HCT116 (cell line): ENCODE data around the gene THSD4. TPM values are rescaled to one million over a fixed set of nuclear protein-coding genes. Genes with fewer than 3 reads are reported as not detected.

ENCODE experiments used
- ATAC-seq: fragments of 200-7000 bp; cut with Tn5 transposase; 2 replicates; pipeline ENCODE4 v1.9.1; 2020; ENCODE audit warnings: mild to moderate bottlenecking, moderate library complexity
- BruUV-seq: library from RNA; stranded (reverse); fragments of 400-500 nt; replicated peaks from 2 replicates; lab custom pipeline; 2021; lab: Mats Ljungman, UMichigan
- CTCF ChIA-PET: fragments of 300-600 bp; sonication (Branson Sonifier 250); formaldehyde crosslinking; loops from one replicate; lab custom pipeline; 2021; ENCODE audit warnings: antibody characterized with exemption; lab: Charles Lee
- POLR2A ChIA-PET: fragments of 300-600, 350-600 bp; sonication (Branson Sonifier 250); formaldehyde crosslinking; loops from one replicate; lab custom pipeline; 2021; ENCODE audit warnings: antibody characterized with exemption; lab: Charles Lee
- RAD21 ChIA-PET, 2 experiments: fragments of 300-600 bp; sonication (Branson Sonifier 250); formaldehyde crosslinking; loops; one replicate each; lab custom pipeline; 2023; ENCODE audit warnings: low total read pairs in 2 of 2; ENCODE audit not compliant: uncharacterized antibody in 2 of 2, unreplicated experiment in 2 of 2, low non-redundant PET in 1 of 2; lab: Charles Lee
- DNase-seq: peaks from one replicate; pipeline ENCODE4 v3.0.0-alpha.2; 2010; ENCODE audit warnings: low read depth, low spot score
- H2AFZ ChIP-seq: fragments of 200-600 bp; shearing (Covaris generic), sonication (generic); 2 replicates; pipeline ENCODE4 v1.6.1; 2017; ENCODE audit warnings: low read depth, mixed run types, mixed read lengths, antibody characterized with exemption, low read length; ENCODE audit not compliant: poor library complexity, severe bottlenecking
- H3K27ac ChIP-seq: 2 replicates; pipeline ENCODE4 v1.5.1; 2012; ENCODE audit warnings: low read depth, low read length
- H3K27me3 ChIP-seq: fragments of 200-600 bp; sonication (generic); 2 replicates; pipeline ENCODE4 v1.6.1; 2016; ENCODE audit warnings: mixed run types, low read length, mixed read lengths; ENCODE audit not compliant: insufficient read depth
- H3K36me3 ChIP-seq, 2 experiments: fragments of 200-500 bp in 1 of 2; fragments of 200-600 bp in 1 of 2; sonication (Bioruptor generic) in 1 of 2; sonication (generic) in 1 of 2; 2 replicates each; pipeline versions ENCODE4 v1.5.1 to v1.6.1; 2014 to 2016; ENCODE audit warnings: low read length in 2 of 2, inconsistent platforms in 1 of 2, mixed read lengths in 1 of 2, mixed run types in 1 of 2; ENCODE audit not compliant: insufficient read depth in 2 of 2, control insufficient read depth in 1 of 2
- H3K4me1 ChIP-seq, 2 experiments: fragments of 200-600 bp in 1 of 2; sonication (generic) in 1 of 2; 2 replicates each; pipeline versions ENCODE4 v1.5.1 to v1.6.1; 2012 to 2017; ENCODE audit warnings: low read length in 2 of 2, inconsistent platforms in 1 of 2, mild to moderate bottlenecking in 1 of 2, mixed read lengths in 1 of 2, mixed run types in 1 of 2, moderate library complexity in 1 of 2; ENCODE audit not compliant: insufficient read depth in 2 of 2, control insufficient read depth in 1 of 2
- H3K4me2 ChIP-seq: fragments of 200-600 bp; sonication (generic); 2 replicates; pipeline ENCODE4 v1.6.1; 2017; ENCODE audit warnings: mixed run types, low read length, mixed read lengths
- H3K4me3 ChIP-seq, 2 experiments: fragments of 200-600 bp in 1 of 2; sonication (generic) in 1 of 2; replicated peaks in 1 of 2; 2 replicates each; pipeline ENCODE4 v1.5.1; 2011 to 2016; ENCODE audit warnings: low read length in 2 of 2, control low read depth in 1 of 2, low read depth in 1 of 2, mild to moderate bottlenecking in 1 of 2, mixed read lengths in 1 of 2, mixed run types in 1 of 2
- H3K79me2 ChIP-seq: fragments of 200-600 bp; sonication (generic); 2 replicates; pipeline ENCODE4 v1.6.1; 2017; ENCODE audit warnings: mild to moderate bottlenecking, mixed run types, low read length, moderate library complexity, mixed read lengths; ENCODE audit not compliant: insufficient read depth
- H3K9ac ChIP-seq: fragments of 200-600 bp; sonication (generic); 2 replicates; pipeline ENCODE4 v1.6.1; 2016; ENCODE audit warnings: low read length, mixed read lengths
- H3K9me2 ChIP-seq: fragments of 200-600 bp; sonication (generic), shearing (Covaris generic); 2 replicates; pipeline ENCODE4 v1.6.1; 2017; ENCODE audit warnings: mixed run types, mild to moderate bottlenecking, moderate library complexity; ENCODE audit not compliant: insufficient read depth
- H3K9me3 ChIP-seq, 2 experiments: fragments of 200-500 bp in 1 of 2; fragments of 200-600 bp in 1 of 2; sonication (Bioruptor generic) in 1 of 2; sonication (generic) in 1 of 2; 2 replicates each; pipeline ENCODE4 v1.6.1; 2014 to 2017; ENCODE audit warnings: low read length in 2 of 2, mixed read lengths in 2 of 2, inconsistent platforms in 1 of 2, low read depth in 1 of 2, mild to moderate bottlenecking in 1 of 2, mixed run types in 1 of 2, moderate library complexity in 1 of 2; ENCODE audit not compliant: control insufficient read depth in 1 of 2, insufficient read depth in 1 of 2
- H4K20me1 ChIP-seq: fragments of 200-600 bp; sonication (generic), shearing (Covaris generic); 2 replicates; pipeline ENCODE4 v1.6.1; 2017; ENCODE audit warnings: mixed run types, mild to moderate bottlenecking, moderate library complexity; ENCODE audit not compliant: insufficient read depth
- ATF3 ChIP-seq: IDR thresholded peaks from 2 replicates; pipeline ENCODE4 v1.6.1; 2012
- CEBPB ChIP-seq: IDR thresholded peaks from 2 replicates; pipeline ENCODE4 v1.6.1; 2012; ENCODE audit warnings: low read depth
- CTCF ChIP-seq, 3 experiments: fragments of 200-600 bp in 1 of 3; sonication (generic) in 1 of 3; IDR thresholded peaks in 2 of 3; conservative IDR thresholded peaks in 1 of 3; 2 replicates each; pipeline ENCODE4 v1.5.1; 2012 to 2017; ENCODE audit warnings: low read depth in 2 of 3, low read length in 2 of 3, antibody characterized with exemption in 1 of 3, borderline replicate concordance in 1 of 3, control low read depth in 1 of 3, mild to moderate bottlenecking in 1 of 3, mixed read lengths in 1 of 3, mixed run types in 1 of 3, moderate library complexity in 1 of 3; ENCODE audit not compliant: insufficient read depth in 1 of 3
- JUND ChIP-seq: IDR thresholded peaks from 2 replicates; pipeline ENCODE4 v1.6.1; 2012
- MAX ChIP-seq: IDR thresholded peaks from 2 replicates; pipeline ENCODE4 v1.6.1; 2012
- POLR2A ChIP-seq: IDR thresholded peaks from 2 replicates; pipeline ENCODE4 v1.7.0; 2011; ENCODE audit warnings: borderline replicate concordance; ENCODE audit not compliant: insufficient read depth, insufficient read length; ENCODE audit errors: extremely low read depth
- SRF ChIP-seq: IDR thresholded peaks from 2 replicates; pipeline ENCODE4 v1.6.1; 2012; ENCODE audit warnings: low read depth
- TCF7L2 ChIP-seq: IDR thresholded peaks from 2 replicates; pipeline ENCODE4 v1.7.0; 2011; ENCODE audit warnings: borderline replicate concordance, inconsistent platforms; ENCODE audit not compliant: insufficient read depth, insufficient read length; ENCODE audit errors: extremely low read depth
- intact Hi-C: fragments of 100-400 bp; cut with micrococcal nuclease; formaldehyde crosslinking; loops from 2 replicates; pipeline ENCODE4 v1.10.0; 2022
- total RNA-seq: library from RNA; stranded (reverse); gene quantifications from one replicate; pipeline ENCODE4 v1.2.1, GENCODE V29; 2021; ENCODE audit not compliant: unreplicated experiment

THSD4 gene
- total RNA-seq, 1 experiment from 2014 or later = 30.5 TPM

GRCh38 chr15:71153823-71154524 lies 38.7 kb downstream of the THSD4 start:
- Histone ChIP-seq H2AFZ (no peak overlapping the region), H3K4me1 (peaks cover 0 to 18% of the 10 kb centered on the region in 2 experiments; a peak in 1 of 4 replicates), H3K27ac (no peak overlapping the region), H3K9ac (no peak overlapping the region), H3K9me3 (no peaks in the 10 kb centered on the region), H3K4me2 (no peak overlapping the region; the same call in 1 of the 2 replicates), H3K27me3 (no peaks in the 10 kb centered on the region), H3K4me3 (no peak overlapping the region), H3K36me3 (no peaks in the 10 kb centered on the region), H3K79me2 (no peaks in the 10 kb centered on the region), H3K9me2 (no peaks in the 10 kb centered on the region), H4K20me1 (no peaks in the 10 kb centered on the region)
- RAD21 ChIA-PET = no interaction called here
- intact Hi-C loops = no loop called here
- DNase-seq (no peak), ATAC-seq (no peak)
- POLR2A ChIA-PET = no interaction called here
- no peak for TF ChIP-seq JUND
- TF ChIP-seq ATF3 = no peak
- TF ChIP-seq TCF7L2 = no peak
- no peak for TF ChIP-seq POLR2A
- BruUV-seq = no TSS peak
- CTCF ChIA-PET = no interaction called here

- DNase-seq (no peak), ATAC-seq (no peak)
- H3K36me3 ChIP-seq = no peaks in the 10 kb centered on the region
- peaks cover 0 to 18% of the 10 kb centered on the region in 2 experiments; a peak in 1 of 4 replicates for H3K4me1 ChIP-seq
- no peak overlapping the region for H3K27ac ChIP-seq
- no peaks in the 10 kb centered on the region for H3K9me2 ChIP-seq
- H4K20me1 ChIP-seq = no peaks in the 10 kb centered on the region
- H3K9ac ChIP-seq = no peak overlapping the region
- H3K4me3 ChIP-seq = no peak overlapping the region
- TF ChIP-seq CTCF (IDR thresholded peaks at IDR 0.05 in 2 of 3, conservative IDR thresholded peaks at IDR 0.05 in 1 of 3; ENCODE audit: borderline replicate concordance in 1 of 3, insufficient read depth in 1 of 3, low read depth in 2 of 3, low read length in 2 of 3) (no peak), SRF (no peak), CEBPB (no peak), MAX (no peak)
- RAD21 ChIA-PET = no interaction called here
- no peaks in the 10 kb centered on the region for H3K79me2 ChIP-seq
- POLR2A ChIA-PET = no interaction called here
- no peak overlapping the region for H2AFZ ChIP-seq
- no peaks in the 10 kb centered on the region for H3K9me3 ChIP-seq
- no TSS peak for BruUV-seq
- CTCF ChIA-PET = no interaction called here
- intact Hi-C loops = no loop called here
- no peaks in the 10 kb centered on the region for H3K27me3 ChIP-seq
- no peak overlapping the region for H3K4me2 ChIP-seq
Measured at GRCh38 chr15:71154607-71155200, 39.4 kb downstream of the THSD4 start.
